ENCODE measurements around the gene CDC34. TPM values are rescaled to one million over a fixed set of nuclear protein-coding genes. Genes with fewer than 3 reads are reported as not detected.
A peak's percentile ranks its signal among the peaks of the same experiment; 100 is the strongest.

Gene CDC34
- total RNA-seq, 2 donors from 2014 or later, result 62.4 to 67.6 TPM

- ATAC-seq (no peak), DNase-seq (no peak)
- intact Hi-C loops (cut with DNase I, micrococcal nuclease), result no loop called here
Observed at GRCh38 chr19:558770-559439, 27.3 kb downstream of the CDC34 start.

GRCh38 chr19:560121-560520, 28.6 kb downstream of the CDC34 start:
- ATAC-seq, result no peak
- intact Hi-C loops (cut with DNase I, micrococcal nuclease), result no loop called here
- DNase-seq, result no peak

- peak in 1 of 2 donors; percentile 79 for DNase-seq
- ATAC-seq, result no peak
- intact Hi-C loops (cut with DNase I, micrococcal nuclease), result no loop called here
Observed at GRCh38 chr19:566403-566802, 34.8 kb downstream of the CDC34 start.

GRCh38 chr19:566844-567243, 35.3 kb downstream of the CDC34 start:
- no peak for ATAC-seq
- intact Hi-C loops (cut with DNase I, micrococcal nuclease), result no loop called here
- DNase-seq, result no peak

GRCh38 chr19:567296-567900, 35.8 kb downstream of the CDC34 start:
- ATAC-seq (no peak), DNase-seq (no peak)
- intact Hi-C loops (cut with DNase I, micrococcal nuclease), result no loop called here

- no peak for ATAC-seq
- intact Hi-C loops (cut with DNase I, micrococcal nuclease), result no loop called here
- DNase-seq, result peak in 1 of 2 donors; percentile 38
Observed at GRCh38 chr19:570251-570686, 38.7 kb downstream of the CDC34 start.

GRCh38 chr19:570937-571565, 39.5 kb downstream of the CDC34 start:
- ATAC-seq, result peak; percentile 37

GRCh38 chr19:571566-571974, 40.0 kb downstream of the CDC34 start:
- peak; percentile 26 for ATAC-seq
- intact Hi-C loops (cut with DNase I, micrococcal nuclease), result no loop called here
- no peak for DNase-seq

More at GRCh38 chr19:570937-571565, 39.5 kb downstream of the CDC34 start:
- DNase-seq, result peak; percentile 66 to 75
- intact Hi-C loops (cut with DNase I, micrococcal nuclease), result no loop called here

- intact Hi-C loops (cut with DNase I, micrococcal nuclease), result no loop called here
- DNase-seq (peak; percentile 98 to 99), ATAC-seq (peak; percentile 79)
Observed at GRCh38 chr19:572140-572742, 40.7 kb downstream of the CDC34 start, which contains the start of gene BSG. TSS of gene BSG (plus strand) at chr19:572596. CDS start at chr19:572635, 39 bp downstream.

GRCh38 chr19:572743-573518, 41.4 kb downstream of the CDC34 start:
- peak; percentile 62 to 69 for DNase-seq
- ATAC-seq, result peak; percentile 28
- intact Hi-C loops (cut with DNase I, micrococcal nuclease), result no loop called here

GRCh38 chr19:573519-573825, 41.9 kb downstream of the CDC34 start:
- intact Hi-C loops (cut with DNase I, micrococcal nuclease), result no loop called here
- no peak for ATAC-seq
- no peak for DNase-seq

- peak in 1 of 2 donors; percentile 45 for DNase-seq
Observed at GRCh38 chr19:574658-575526, 43.3 kb downstream of the CDC34 start.

GRCh38 chr19:575527-576506, 44.3 kb downstream of the CDC34 start:
- peak in 1 of 2 donors; percentile 59 for DNase-seq
- no peak for ATAC-seq
- intact Hi-C loops (cut with DNase I, micrococcal nuclease), result no loop called here

More at GRCh38 chr19:574658-575526, 43.3 kb downstream of the CDC34 start:
- peak; percentile 9 for ATAC-seq
- intact Hi-C loops (cut with DNase I, micrococcal nuclease), result no loop called here

- no peak for DNase-seq
- intact Hi-C loops (cut with DNase I, micrococcal nuclease), result no loop called here
- no peak for ATAC-seq
Observed at GRCh38 chr19:576768-577438, 45.3 kb downstream of the CDC34 start.

GRCh38 chr19:577439-578392, 46.2 kb downstream of the CDC34 start:
- DNase-seq, result no peak
- intact Hi-C loops (cut with DNase I, micrococcal nuclease), result no loop called here
- ATAC-seq, result no peak
